IPS DF 19.7 (cell line): ENCODE measurements around the gene SIL1.
"Not testable (repeated sequence)": the region's sequence is repeated elsewhere in the genome, so short reads cannot be mapped to it uniquely, and the experiment has no call there.

ENCODE experiments used
- DNase-seq: peaks from one replicate; pipeline ENCODE4 v3.0.0-alpha.2; 2013; ENCODE audit warnings: low read depth, low spot score

Gene SIL1

GRCh38 chr5:139075066-139076050, 122.8 kb downstream of the SIL1 start:
- DNase-seq: no peak

- not testable (repeated sequence) for DNase-seq
Measured at GRCh38 chr5:139073956-139074355, 124.2 kb downstream of the SIL1 start.

GRCh38 chr5:139068494-139069151, 129.5 kb downstream of the SIL1 start:
- DNase-seq: no peak

- no peak for DNase-seq
Measured at GRCh38 chr5:139068060-139068459, 130.1 kb downstream of the SIL1 start.

GRCh38 chr5:139065306-139065705, 132.9 kb downstream of the SIL1 start:
- DNase-seq: no peak

GRCh38 chr5:139064613-139065012, 133.6 kb downstream of the SIL1 start:
- DNase-seq: no peak

- DNase-seq: no peak
Measured at GRCh38 chr5:139063664-139064054, 134.5 kb downstream of the SIL1 start.

- no peak for DNase-seq
Measured at GRCh38 chr5:139062910-139063663, 135.1 kb downstream of the SIL1 start.

- peak; percentile 28 for DNase-seq
Measured at GRCh38 chr5:139061856-139062255, 136.3 kb downstream of the SIL1 start.

- DNase-seq: no peak
Measured at GRCh38 chr5:139061274-139061673, 136.9 kb downstream of the SIL1 start.

GRCh38 chr5:139058121-139058520, 140.0 kb downstream of the SIL1 start:
- no peak for DNase-seq

GRCh38 chr5:139057045-139057939, 140.9 kb downstream of the SIL1 start:
- not testable (repeated sequence) for DNase-seq

GRCh38 chr5:139052975-139053374, 145.2 kb downstream of the SIL1 start:
- DNase-seq: no peak

- DNase-seq: no peak
Measured at GRCh38 chr5:139051392-139051791, 146.8 kb downstream of the SIL1 start.

GRCh38 chr5:139050432-139050831, 147.7 kb downstream of the SIL1 start:
- no peak for DNase-seq

GRCh38 chr5:139049780-139050179, 148.4 kb downstream of the SIL1 start:
- no peak for DNase-seq

- no peak for DNase-seq
Measured at GRCh38 chr5:139046551-139046950, 151.6 kb downstream of the SIL1 start.

GRCh38 chr5:139043157-139043905, 154.8 kb downstream of the SIL1 start:
- DNase-seq: no peak

- DNase-seq: no peak
Measured at GRCh38 chr5:139040081-139040480, 158.1 kb downstream of the SIL1 start.

- DNase-seq: peak; percentile 40
Measured at GRCh38 chr5:139038613-139039305, 159.4 kb downstream of the SIL1 start.
